Measurements from ENCODE around the gene BTN3A1. TPM values are rescaled to one million over a fixed set of nuclear protein-coding genes. Genes with fewer than 3 reads are reported as not detected.

The BTN3A1 gene
- total and polyA plus RNA-seq, 10 of the 15 experiments (the other 5 are each of a cell fraction or from before 2014, with no cell fraction given), result 5.6 to 60.1 (median 16.1) TPM

DNA sequence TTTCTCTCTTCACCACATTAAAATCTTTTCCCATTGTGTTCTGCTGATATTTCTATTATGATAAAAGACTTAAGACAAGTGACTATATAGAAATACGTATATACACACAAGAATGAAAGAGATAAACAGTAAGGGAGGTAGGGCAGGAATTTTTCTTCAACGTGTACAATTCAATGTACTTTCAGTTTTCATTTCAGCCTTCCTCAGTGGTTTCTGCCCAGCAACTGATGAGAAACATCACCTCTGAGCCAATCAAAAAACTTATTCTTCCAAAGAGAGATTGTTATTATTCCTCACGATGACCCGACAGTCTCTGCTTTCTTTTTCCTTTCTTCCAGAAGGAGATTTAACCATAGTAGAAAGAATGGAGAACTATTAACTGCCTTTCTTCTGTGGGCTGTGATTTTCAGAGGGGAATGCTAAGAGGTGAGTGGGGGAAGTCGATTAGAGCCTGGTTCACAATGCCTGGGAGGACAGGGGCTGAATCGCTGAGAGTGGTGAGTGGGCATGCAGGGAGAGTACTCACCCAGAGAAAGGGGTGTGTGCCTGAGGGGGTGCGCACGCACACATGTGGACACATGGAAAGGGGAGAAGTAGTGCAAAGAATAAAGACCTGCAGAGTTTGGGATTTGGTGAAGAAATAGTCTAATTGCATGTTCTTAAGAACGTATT, at the start of gene BTN3A1 (continued):
- TF ChIP-seq TCF12 (IDR thresholded peaks at IDR 0.05; ENCODE audit: low read depth, low read length) (no peak), CBFB (IDR thresholded peaks at IDR 0.05; ENCODE audit: low read depth) (no peak), ESRRA (IDR thresholded peaks at IDR 0.05; ENCODE audit: low read length) (no peak), RB1 (IDR thresholded peaks at IDR 0.05; ENCODE audit: borderline replicate concordance) (peak; percentile 49; the same call in 1 of the 2 replicates), EP300 (IDR thresholded peaks at IDR 0.05; ENCODE audit: borderline replicate concordance in 1 of 2, control insufficient read depth in 1 of 2, low read depth in 2 of 2, low read length in 2 of 2) (no peak; a peak in 1 of 4 replicates), ZNF384 (IDR thresholded peaks at IDR 0.05; ENCODE audit: borderline replicate concordance, low read depth, low read length) (no peak), ATF7 (IDR thresholded peaks at IDR 0.05; ENCODE audit: low read depth) (0 out of 2 replicates have a peak, but pooled peaks have one; percentile 48), YY1 (IDR thresholded peaks at IDR 0.05; ENCODE audit: low read depth, low read length) (no peak), IRF4 (IDR thresholded peaks at IDR 0.05; ENCODE audit: low read depth, low read length) (no peak), PAX8 (IDR thresholded peaks at IDR 0.05) (0 out of 2 replicates have a peak, but pooled peaks have one; percentile 11), CBX3 (IDR thresholded peaks at IDR 0.05; ENCODE audit: borderline replicate concordance, low read depth) (no peak), MTA2 (IDR thresholded peaks at IDR 0.05; ENCODE audit: low read depth) (no peak), CHD2 (IDR thresholded peaks at IDR 0.05; ENCODE audit: borderline replicate concordance, low read depth, low read length) (no peak), HDAC2 (IDR thresholded peaks at IDR 0.05) (no peak), ETV6 (conservative IDR thresholded peaks at IDR 0.05 in 1 of 2, IDR thresholded peaks at IDR 0.05 in 1 of 2; ENCODE audit: borderline replicate concordance in 1 of 2, low read depth in 1 of 2) (no peak), SREBF1 (IDR thresholded peaks at IDR 0.05; ENCODE audit: low read length) (no peak), BHLHE40 (IDR thresholded peaks at IDR 0.05; ENCODE audit: borderline replicate concordance in 1 of 2, low read depth in 2 of 2, low read length in 1 of 2) (peak in 1 of 2 experiments; percentile 32; a peak in 1 of 4 replicates), RUNX3 (IDR thresholded peaks at IDR 0.05; ENCODE audit: low read length) (no peak; the same call in 1 of the 2 replicates), NR2C2 (IDR thresholded peaks at IDR 0.05; ENCODE audit: borderline replicate concordance, control insufficient read depth, insufficient read length, low read depth) (no peak)
- TF ChIP-seq, protein P1, sequence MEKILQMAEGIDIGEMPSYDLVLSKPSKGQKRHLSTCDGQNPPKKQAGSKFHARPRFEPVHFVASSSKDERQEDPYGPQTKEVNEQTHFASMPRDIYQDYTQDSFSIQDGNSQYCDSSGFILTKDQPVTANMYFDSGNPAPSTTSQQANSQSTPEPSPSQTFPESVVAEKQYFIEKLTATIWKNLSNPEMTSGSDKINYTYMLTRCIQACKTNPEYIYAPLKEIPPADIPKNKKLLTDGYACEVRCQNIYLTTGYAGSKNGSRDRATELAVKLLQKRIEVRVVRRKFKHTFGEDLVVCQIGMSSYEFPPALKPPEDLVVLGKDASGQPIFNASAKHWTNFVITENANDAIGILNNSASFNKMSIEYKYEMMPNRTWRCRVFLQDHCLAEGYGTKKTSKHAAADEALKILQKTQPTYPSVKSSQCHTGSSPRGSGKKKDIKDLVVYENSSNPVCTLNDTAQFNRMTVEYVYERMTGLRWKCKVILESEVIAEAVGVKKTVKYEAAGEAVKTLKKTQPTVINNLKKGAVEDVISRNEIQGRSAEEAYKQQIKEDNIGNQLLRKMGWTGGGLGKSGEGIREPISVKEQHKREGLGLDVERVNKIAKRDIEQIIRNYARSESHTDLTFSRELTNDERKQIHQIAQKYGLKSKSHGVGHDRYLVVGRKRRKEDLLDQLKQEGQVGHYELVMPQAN (conservative IDR thresholded peaks at IDR 0.05), result peak; percentile 65; the same call in 1 of the 2 replicates
- TF ChIP-seq, protein P2, sequence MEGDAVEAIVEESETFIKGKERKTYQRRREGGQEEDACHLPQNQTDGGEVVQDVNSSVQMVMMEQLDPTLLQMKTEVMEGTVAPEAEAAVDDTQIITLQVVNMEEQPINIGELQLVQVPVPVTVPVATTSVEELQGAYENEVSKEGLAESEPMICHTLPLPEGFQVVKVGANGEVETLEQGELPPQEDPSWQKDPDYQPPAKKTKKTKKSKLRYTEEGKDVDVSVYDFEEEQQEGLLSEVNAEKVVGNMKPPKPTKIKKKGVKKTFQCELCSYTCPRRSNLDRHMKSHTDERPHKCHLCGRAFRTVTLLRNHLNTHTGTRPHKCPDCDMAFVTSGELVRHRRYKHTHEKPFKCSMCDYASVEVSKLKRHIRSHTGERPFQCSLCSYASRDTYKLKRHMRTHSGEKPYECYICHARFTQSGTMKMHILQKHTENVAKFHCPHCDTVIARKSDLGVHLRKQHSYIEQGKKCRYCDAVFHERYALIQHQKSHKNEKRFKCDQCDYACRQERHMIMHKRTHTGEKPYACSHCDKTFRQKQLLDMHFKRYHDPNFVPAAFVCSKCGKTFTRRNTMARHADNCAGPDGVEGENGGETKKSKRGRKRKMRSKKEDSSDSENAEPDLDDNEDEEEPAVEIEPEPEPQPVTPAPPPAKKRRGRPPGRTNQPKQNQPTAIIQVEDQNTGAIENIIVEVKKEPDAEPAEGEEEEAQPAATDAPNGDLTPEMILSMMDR (IDR thresholded peaks at IDR 0.05 in 2 of 3, conservative IDR thresholded peaks at IDR 0.05 in 1 of 3; ENCODE audit: control insufficient read depth in 2 of 3, extremely low read depth in 1 of 3, insufficient read depth in 1 of 3, low read depth in 3 of 3, low read length in 3 of 3), result no peak
- TF ChIP-seq, protein P3, sequence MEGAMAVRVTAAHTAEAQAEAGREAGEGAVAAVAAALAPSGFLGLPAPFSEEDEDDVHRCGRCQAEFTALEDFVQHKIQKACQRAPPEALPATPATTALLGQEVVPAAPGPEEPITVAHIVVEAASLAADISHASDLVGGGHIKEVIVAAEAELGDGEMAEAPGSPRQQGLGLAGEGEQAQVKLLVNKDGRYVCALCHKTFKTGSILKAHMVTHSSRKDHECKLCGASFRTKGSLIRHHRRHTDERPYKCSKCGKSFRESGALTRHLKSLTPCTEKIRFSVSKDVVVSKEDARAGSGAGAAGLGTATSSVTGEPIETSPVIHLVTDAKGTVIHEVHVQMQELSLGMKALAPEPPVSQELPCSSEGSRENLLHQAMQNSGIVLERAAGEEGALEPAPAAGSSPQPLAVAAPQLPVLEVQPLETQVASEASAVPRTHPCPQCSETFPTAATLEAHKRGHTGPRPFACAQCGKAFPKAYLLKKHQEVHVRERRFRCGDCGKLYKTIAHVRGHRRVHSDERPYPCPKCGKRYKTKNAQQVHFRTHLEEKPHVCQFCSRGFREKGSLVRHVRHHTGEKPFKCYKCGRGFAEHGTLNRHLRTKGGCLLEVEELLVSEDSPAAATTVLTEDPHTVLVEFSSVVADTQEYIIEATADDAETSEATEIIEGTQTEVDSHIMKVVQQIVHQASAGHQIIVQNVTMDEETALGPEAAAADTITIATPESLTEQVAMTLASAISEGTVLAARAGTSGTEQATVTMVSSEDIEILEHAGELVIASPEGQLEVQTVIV (IDR thresholded peaks at IDR 0.05; ENCODE audit: borderline replicate concordance, partially characterized antibody), result no peak
- TF ChIP-seq, protein P4, sequence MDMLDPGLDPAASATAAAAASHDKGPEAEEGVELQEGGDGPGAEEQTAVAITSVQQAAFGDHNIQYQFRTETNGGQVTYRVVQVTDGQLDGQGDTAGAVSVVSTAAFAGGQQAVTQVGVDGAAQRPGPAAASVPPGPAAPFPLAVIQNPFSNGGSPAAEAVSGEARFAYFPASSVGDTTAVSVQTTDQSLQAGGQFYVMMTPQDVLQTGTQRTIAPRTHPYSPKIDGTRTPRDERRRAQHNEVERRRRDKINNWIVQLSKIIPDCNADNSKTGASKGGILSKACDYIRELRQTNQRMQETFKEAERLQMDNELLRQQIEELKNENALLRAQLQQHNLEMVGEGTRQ (IDR thresholded peaks at IDR 0.05; ENCODE audit: borderline replicate concordance, low read depth, low read length), result no peak
